GM12873 (cell line): ENCODE results near the gene CACNA1S.

Experiments
- TF ChIP-seq, protein P1 (sequence below): IDR thresholded peaks from 2 replicates; pipeline ENCODE4 v1.5.1; 2012; ENCODE audit warnings: low read depth, mild to moderate bottlenecking, moderate library complexity, low read length, control low read depth; ENCODE audit not compliant: insufficient read depth; ENCODE audit errors: missing control alignments

CACNA1S gene

DNA sequence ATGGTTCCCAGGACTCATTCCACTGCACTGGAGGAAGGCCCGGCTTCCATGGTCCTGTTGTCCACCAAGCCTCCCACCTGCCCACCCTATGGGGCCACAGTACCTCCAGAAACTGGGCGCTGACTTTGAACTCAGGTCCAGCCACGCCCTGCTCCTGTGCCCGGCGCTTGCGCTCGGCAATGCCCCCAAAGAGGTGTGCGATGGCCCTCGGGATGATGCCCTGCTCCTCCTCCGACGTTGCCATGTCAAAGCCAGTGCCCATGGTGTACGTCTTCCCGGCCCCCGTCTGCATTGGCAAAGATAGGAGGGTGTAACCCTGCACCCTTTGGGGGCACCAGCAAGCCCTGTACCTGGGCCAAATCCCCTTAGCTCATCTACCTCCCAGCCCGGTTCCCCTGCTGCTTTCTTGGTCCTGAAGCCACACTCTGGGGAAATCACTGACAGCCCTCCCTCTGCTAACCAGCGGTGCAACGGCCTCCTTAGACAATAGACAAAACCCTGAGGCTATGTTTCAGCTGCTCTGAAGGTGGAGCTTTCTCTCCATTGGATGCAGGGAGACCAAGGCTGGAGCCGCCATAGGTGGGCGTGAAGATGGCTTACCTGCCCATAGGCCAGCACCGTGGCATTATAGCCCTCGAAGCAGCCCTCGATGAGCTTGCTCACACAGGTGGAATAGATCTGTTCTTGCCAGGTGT is 103.4 kb downstream of the CACNA1S start:
- TF ChIP-seq, protein P1, sequence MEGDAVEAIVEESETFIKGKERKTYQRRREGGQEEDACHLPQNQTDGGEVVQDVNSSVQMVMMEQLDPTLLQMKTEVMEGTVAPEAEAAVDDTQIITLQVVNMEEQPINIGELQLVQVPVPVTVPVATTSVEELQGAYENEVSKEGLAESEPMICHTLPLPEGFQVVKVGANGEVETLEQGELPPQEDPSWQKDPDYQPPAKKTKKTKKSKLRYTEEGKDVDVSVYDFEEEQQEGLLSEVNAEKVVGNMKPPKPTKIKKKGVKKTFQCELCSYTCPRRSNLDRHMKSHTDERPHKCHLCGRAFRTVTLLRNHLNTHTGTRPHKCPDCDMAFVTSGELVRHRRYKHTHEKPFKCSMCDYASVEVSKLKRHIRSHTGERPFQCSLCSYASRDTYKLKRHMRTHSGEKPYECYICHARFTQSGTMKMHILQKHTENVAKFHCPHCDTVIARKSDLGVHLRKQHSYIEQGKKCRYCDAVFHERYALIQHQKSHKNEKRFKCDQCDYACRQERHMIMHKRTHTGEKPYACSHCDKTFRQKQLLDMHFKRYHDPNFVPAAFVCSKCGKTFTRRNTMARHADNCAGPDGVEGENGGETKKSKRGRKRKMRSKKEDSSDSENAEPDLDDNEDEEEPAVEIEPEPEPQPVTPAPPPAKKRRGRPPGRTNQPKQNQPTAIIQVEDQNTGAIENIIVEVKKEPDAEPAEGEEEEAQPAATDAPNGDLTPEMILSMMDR, result no peak

- TF ChIP-seq, protein P1, result no peak
These were observed 104.7 kb downstream of the CACNA1S start for GRCh38 chr1:201007481-201007880.

DNA sequence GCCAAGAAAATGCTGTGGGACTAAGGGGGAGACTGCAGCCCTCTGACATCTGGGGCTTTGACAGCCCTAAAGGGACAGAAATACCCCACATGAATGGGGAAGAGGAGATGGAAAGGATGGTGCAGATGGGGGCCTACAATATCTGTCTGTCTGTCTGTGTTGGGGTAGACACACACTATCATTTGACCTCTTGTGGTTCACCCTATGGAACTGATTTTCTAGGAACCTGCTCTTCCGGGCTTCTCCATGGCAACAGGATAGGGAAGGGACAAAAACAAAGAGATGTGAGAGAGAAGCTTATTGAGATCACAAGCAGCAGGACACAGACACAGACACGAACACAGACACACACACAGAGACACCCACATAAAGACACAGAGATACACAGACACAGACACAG is 105.8 kb downstream of the CACNA1S start:
- TF ChIP-seq, protein P1, result no peak

- TF ChIP-seq, protein P1, result no peak
These were observed 107.5 kb downstream of the CACNA1S start for GRCh38 chr1:201004732-201005131.

- TF ChIP-seq, protein P1, result no peak
These were observed 108.1 kb downstream of the CACNA1S start for GRCh38 chr1:201004154-201004553.

DNA sequence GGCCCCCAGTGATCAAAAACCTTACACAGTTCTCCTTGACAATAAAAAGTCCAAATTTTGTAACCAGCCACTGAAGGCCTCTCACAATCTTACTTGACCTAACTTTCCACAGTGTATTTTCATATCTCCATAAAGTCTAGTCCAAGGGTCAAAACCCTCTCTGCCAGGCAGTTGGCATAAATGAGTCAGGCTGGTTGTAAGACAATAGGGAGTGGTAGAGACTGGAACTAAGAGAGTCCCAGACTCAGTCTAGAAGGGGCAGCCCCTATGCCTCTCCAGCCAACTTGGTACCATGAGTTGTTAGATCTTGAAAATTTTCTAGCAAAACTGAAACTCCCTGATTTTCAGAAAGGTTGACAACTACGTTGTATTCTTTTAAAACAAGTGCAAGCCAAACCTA is 109.7 kb downstream of the CACNA1S start:
- TF ChIP-seq, protein P1, result no peak

DNA sequence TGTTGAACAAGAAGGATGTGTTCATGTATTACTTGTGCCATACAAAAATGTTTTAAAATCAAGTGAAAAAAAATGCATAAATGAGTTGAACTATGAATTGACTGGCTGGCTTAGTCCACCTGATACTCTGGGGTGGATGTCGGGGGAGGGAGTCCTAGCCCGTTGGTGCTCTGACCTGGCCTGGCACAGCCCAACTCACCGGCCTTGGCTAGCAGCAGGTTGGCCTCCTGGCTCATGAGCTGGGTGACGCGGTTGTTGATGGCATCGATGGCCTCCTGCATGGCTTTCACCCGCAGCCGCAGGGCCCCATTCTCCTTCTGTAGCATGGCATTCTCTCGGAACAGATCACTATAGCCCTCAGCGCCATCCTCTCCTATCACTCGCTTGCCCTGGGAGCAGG is 110.3 kb downstream of the CACNA1S start:
- TF ChIP-seq, protein P1, result no peak
